ENCODE data around the gene NUMBL.

DNA sequence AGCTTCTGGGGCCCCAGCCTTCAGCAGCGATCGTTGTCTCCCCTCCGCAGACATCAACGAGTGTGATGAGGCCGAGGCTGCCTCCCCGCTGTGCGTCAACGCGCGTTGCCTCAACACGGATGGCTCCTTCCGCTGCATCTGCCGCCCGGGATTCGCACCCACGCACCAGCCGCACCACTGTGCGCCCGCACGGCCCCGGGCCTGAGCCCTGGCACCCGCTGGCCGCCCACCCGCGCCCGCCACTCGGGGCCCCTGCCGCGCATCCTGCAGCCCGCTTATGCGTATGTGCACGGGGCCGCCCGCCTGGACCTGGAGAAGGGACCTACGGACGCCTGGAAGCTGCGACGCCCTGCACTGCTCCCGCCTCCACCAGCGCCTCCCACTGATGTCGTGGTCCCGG, 61.1 kb downstream of the NUMBL start:
- no peak for TF ChIP-seq CREB1 (IDR thresholded peaks at IDR 0.05; ENCODE audit: low read depth)
- TF ChIP-seq EP300 (IDR thresholded peaks at IDR 0.05; ENCODE audit: borderline replicate concordance): no peak
- TF ChIP-seq, protein P1, sequence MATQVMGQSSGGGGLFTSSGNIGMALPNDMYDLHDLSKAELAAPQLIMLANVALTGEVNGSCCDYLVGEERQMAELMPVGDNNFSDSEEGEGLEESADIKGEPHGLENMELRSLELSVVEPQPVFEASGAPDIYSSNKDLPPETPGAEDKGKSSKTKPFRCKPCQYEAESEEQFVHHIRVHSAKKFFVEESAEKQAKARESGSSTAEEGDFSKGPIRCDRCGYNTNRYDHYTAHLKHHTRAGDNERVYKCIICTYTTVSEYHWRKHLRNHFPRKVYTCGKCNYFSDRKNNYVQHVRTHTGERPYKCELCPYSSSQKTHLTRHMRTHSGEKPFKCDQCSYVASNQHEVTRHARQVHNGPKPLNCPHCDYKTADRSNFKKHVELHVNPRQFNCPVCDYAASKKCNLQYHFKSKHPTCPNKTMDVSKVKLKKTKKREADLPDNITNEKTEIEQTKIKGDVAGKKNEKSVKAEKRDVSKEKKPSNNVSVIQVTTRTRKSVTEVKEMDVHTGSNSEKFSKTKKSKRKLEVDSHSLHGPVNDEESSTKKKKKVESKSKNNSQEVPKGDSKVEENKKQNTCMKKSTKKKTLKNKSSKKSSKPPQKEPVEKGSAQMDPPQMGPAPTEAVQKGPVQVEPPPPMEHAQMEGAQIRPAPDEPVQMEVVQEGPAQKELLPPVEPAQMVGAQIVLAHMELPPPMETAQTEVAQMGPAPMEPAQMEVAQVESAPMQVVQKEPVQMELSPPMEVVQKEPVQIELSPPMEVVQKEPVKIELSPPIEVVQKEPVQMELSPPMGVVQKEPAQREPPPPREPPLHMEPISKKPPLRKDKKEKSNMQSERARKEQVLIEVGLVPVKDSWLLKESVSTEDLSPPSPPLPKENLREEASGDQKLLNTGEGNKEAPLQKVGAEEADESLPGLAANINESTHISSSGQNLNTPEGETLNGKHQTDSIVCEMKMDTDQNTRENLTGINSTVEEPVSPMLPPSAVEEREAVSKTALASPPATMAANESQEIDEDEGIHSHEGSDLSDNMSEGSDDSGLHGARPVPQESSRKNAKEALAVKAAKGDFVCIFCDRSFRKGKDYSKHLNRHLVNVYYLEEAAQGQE (IDR thresholded peaks at IDR 0.05; ENCODE audit: low read depth): no peak
- no peak for TF ChIP-seq RAD21 (IDR thresholded peaks at IDR 0.05; ENCODE audit: low read depth)
- no peak for TF ChIP-seq YY1 (IDR thresholded peaks at IDR 0.05; ENCODE audit: low read depth)
- no peak for TF ChIP-seq TAF1 (IDR thresholded peaks at IDR 0.05; ENCODE audit: low read depth)
- TF ChIP-seq NFIC (IDR thresholded peaks at IDR 0.05): no peak
- TF ChIP-seq CEBPB (IDR thresholded peaks at IDR 0.05): no peak
- TF ChIP-seq, protein P2, sequence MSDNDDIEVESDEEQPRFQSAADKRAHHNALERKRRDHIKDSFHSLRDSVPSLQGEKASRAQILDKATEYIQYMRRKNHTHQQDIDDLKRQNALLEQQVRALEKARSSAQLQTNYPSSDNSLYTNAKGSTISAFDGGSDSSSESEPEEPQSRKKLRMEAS (IDR thresholded peaks at IDR 0.05): no peak
- TF ChIP-seq TCF12 (IDR thresholded peaks at IDR 0.05; ENCODE audit: low read depth): no peak
- TF ChIP-seq EGR1 (IDR thresholded peaks at IDR 0.05): no peak
- no peak for TF ChIP-seq TEAD4 (IDR thresholded peaks at IDR 0.05)
- no peak for TF ChIP-seq ZBTB7A (IDR thresholded peaks at IDR 0.05; ENCODE audit: low read depth)
- TF ChIP-seq, protein P3, sequence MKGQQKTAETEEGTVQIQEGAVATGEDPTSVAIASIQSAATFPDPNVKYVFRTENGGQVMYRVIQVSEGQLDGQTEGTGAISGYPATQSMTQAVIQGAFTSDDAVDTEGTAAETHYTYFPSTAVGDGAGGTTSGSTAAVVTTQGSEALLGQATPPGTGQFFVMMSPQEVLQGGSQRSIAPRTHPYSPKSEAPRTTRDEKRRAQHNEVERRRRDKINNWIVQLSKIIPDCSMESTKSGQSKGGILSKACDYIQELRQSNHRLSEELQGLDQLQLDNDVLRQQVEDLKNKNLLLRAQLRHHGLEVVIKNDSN (IDR thresholded peaks at IDR 0.05): no peak
